SK-N-MC (cell line): ENCODE data around the gene SRP72.
A peak's percentile ranks its signal among the peaks of the same experiment; 100 is the strongest.
"Not testable (repeated sequence)": the region's sequence is repeated elsewhere in the genome, so short reads cannot be mapped to it uniquely, and the experiment has no call there.

Experiments
- DNase-seq: peaks from one replicate; pipeline ENCODE4 v3.0.0-alpha.2; 2011; ENCODE audit warnings: low read depth, low spot score
- H3K27ac ChIP-seq: fragments of 200-600 bp; sonication (generic); 2 replicates; pipeline ENCODE4 v1.5.1; 2016; ENCODE audit warnings: mixed run types
- H3K36me3 ChIP-seq: fragments of 200-600 bp; sonication (generic); 2 replicates; pipeline ENCODE4 v1.6.1; 2017; ENCODE audit warnings: antibody characterized with exemption, low read length, mixed read lengths; ENCODE audit not compliant: insufficient read depth
- H3K4me3 ChIP-seq: fragments of 200-600 bp; sonication (generic); 2 replicates; pipeline ENCODE4 v1.5.1; 2016
- H3K9ac ChIP-seq: fragments of 200-600 bp; sonication (generic); 2 replicates; pipeline ENCODE4 v1.8.0; 2017; ENCODE audit warnings: mixed run types, mixed read lengths; ENCODE audit not compliant: insufficient read length
- H3K9me3 ChIP-seq: fragments of 200-600 bp; sonication (generic); 2 replicates; pipeline ENCODE4 v1.6.1; 2017; ENCODE audit warnings: low read depth, mild to moderate bottlenecking, antibody characterized with exemption, low read length, moderate library complexity, mixed read lengths
- EZH2 ChIP-seq: fragments of 200-600 bp; sonication (generic); IDR thresholded peaks from one replicate; pipeline ENCODE4 v1.6.1; 2017; ENCODE audit warnings: antibody characterized with exemption
- FOXP2 ChIP-seq: optimal IDR thresholded peaks from 2 replicates; pipeline ENCODE3; 2011; ENCODE audit warnings: mild to moderate bottlenecking, moderate library complexity; ENCODE audit not compliant: insufficient read depth; ENCODE audit errors: extremely low read length, control extremely low read depth
- POLR2AphosphoS5 ChIP-seq: IDR thresholded peaks from 2 replicates; pipeline ENCODE4 v1.6.1; 2012; ENCODE audit warnings: mild to moderate bottlenecking, low read depth, low read length, borderline replicate concordance

SRP72 gene

GRCh38 chr4:56460085-56460484, 7.3 kb upstream of the SRP72 start:
- TF ChIP-seq EZH2: no peak
- TF ChIP-seq POLR2AphosphoS5: no peak
- no peak for TF ChIP-seq FOXP2

GRCh38 chr4:56462157-56462556, 5.3 kb upstream of the SRP72 start:
- Histone ChIP-seq H3K9ac (no peak overlapping the region), H3K4me3 (no peak overlapping the region), H3K36me3 (peaks cover 64% of the 10 kb centered on the region), H3K9me3 (no peaks in the 10 kb centered on the region), H3K27ac (no peak overlapping the region)
- DNase-seq: no peak
- TF ChIP-seq EZH2: no peak
- no peak for TF ChIP-seq POLR2AphosphoS5
- TF ChIP-seq FOXP2: no peak

More at GRCh38 chr4:56460085-56460484, 7.3 kb upstream of the SRP72 start:
- H3K9ac ChIP-seq: no peak overlapping the region
- no peak for DNase-seq
- H3K27ac ChIP-seq: peak overlapping the region; percentile 57; the same call in 1 of the 2 replicates
- H3K4me3 ChIP-seq: no peak overlapping the region
- H3K9me3 ChIP-seq: no peaks in the 10 kb centered on the region
- peaks cover 85% of the 10 kb centered on the region for H3K36me3 ChIP-seq

GRCh38 chr4:56463711-56464110, 3.7 kb upstream of the SRP72 start:
- peaks cover 49% of the 10 kb centered on the region for H3K36me3 ChIP-seq
- H3K4me3 ChIP-seq: no peak overlapping the region
- no peaks in the 10 kb centered on the region for H3K9me3 ChIP-seq
- H3K27ac ChIP-seq: peak overlapping the region; percentile 58
- no peak for DNase-seq
- no peak for TF ChIP-seq POLR2AphosphoS5
- TF ChIP-seq EZH2: no peak
- no peak for TF ChIP-seq FOXP2
- H3K9ac ChIP-seq: no peak overlapping the region

- H3K36me3 ChIP-seq: peaks cover 42% of the 10 kb centered on the region
- DNase-seq: no peak
- no peaks in the 10 kb centered on the region for H3K9me3 ChIP-seq
- TF ChIP-seq POLR2AphosphoS5: peak; percentile 48; the same call in 1 of the 2 replicates
- no peak for TF ChIP-seq FOXP2
- H3K27ac ChIP-seq: peak overlapping the region; percentile 58
- H3K4me3 ChIP-seq: no peak overlapping the region
- no peak overlapping the region for H3K9ac ChIP-seq
Observed at GRCh38 chr4:56464581-56464980, 2.8 kb upstream of the SRP72 start.

- H3K36me3 ChIP-seq: peaks cover 42% of the 10 kb centered on the region
- peak overlapping the region; percentile 58; the same call in 1 of the 2 replicates for H3K27ac ChIP-seq
- H3K4me3 ChIP-seq: peak overlapping the region; percentile 97
- no peak for DNase-seq
- no peak for TF ChIP-seq FOXP2
- TF ChIP-seq EZH2: no peak
- TF ChIP-seq POLR2AphosphoS5: no peak; the same call in 1 of the 2 replicates
- H3K9ac ChIP-seq: no peak overlapping the region
- H3K9me3 ChIP-seq: no peaks in the 10 kb centered on the region
Observed at GRCh38 chr4:56465599-56466295, 1.7 kb upstream of the SRP72 start.

GRCh38 chr4:56466296-56466761, 1.1 kb upstream of the SRP72 start:
- DNase-seq, H3K9me3 ChIP-seq, H3K27ac ChIP-seq: not testable (repeated sequence)
- H3K4me3 ChIP-seq: peak overlapping the region; percentile 97
- H3K36me3 ChIP-seq: peaks cover 42% of the 10 kb centered on the region
- peak overlapping the region; percentile 98 for H3K9ac ChIP-seq

- no peak for TF ChIP-seq EZH2
- TF ChIP-seq POLR2AphosphoS5: no peak
- TF ChIP-seq FOXP2: no peak
- peak overlapping the region; percentile 97 for H3K4me3 ChIP-seq
- H3K27ac ChIP-seq: peak overlapping the region; percentile 81
- no peaks in the 10 kb centered on the region for H3K9me3 ChIP-seq
- peak overlapping the region; percentile 98 for H3K9ac ChIP-seq
- H3K36me3 ChIP-seq: peaks cover 42% of the 10 kb centered on the region
- no peak for DNase-seq
Observed at GRCh38 chr4:56466910-56467283, 520 bp upstream of the SRP72 start.

- Histone ChIP-seq H3K4me3 (peak overlapping the region; percentile 97), H3K9me3 (no peaks in the 10 kb centered on the region), H3K9ac (peak overlapping the region; percentile 98), H3K36me3 (peaks cover 42% of the 10 kb centered on the region), H3K27ac (peak overlapping the region; percentile 81)
- TF ChIP-seq POLR2AphosphoS5 (no peak), FOXP2 (no peak), EZH2 (no peak)
- DNase-seq: no peak
Observed at GRCh38 chr4:56468097-56468422, 643 bp downstream of the SRP72 start.

GRCh38 chr4:56469489-56470210, 2.2 kb downstream of the SRP72 start:
- H3K4me3 ChIP-seq: peak overlapping the region; percentile 97
- H3K9me3 ChIP-seq: no peaks in the 10 kb centered on the region
- peak overlapping the region; percentile 98 for H3K9ac ChIP-seq
- no peak overlapping the region for H3K27ac ChIP-seq
- TF ChIP-seq FOXP2 (no peak), POLR2AphosphoS5 (no peak), EZH2 (no peak)
- peaks cover 50% of the 10 kb centered on the region for H3K36me3 ChIP-seq
- no peak for DNase-seq
